GM19351 (cell line): ENCODE results near the gene DNM3.

Source experiments
- ATAC-seq: cut with Tn5 transposase; IDR thresholded peaks from one replicate; pipeline ENCODE4 v1.9.1; 2021; ENCODE audit warnings: mild to moderate bottlenecking, moderate library complexity; ENCODE audit not compliant: unreplicated experiment

Gene DNM3

GRCh38 chr1:172212124-172212523 lies 370.8 kb downstream of the DNM3 start:
- ATAC-seq, result no peak

GRCh38 chr1:172215006-172215405 lies 373.7 kb downstream of the DNM3 start:
- no peak for ATAC-seq

GRCh38 chr1:172219966-172220365 lies 378.7 kb downstream of the DNM3 start:
- ATAC-seq, result no peak

- ATAC-seq, result no peak
Observed at GRCh38 chr1:172220376-172220775, 379.1 kb downstream of the DNM3 start.

- ATAC-seq, result no peak
Observed at GRCh38 chr1:172221436-172221835, 380.1 kb downstream of the DNM3 start.

- ATAC-seq, result no peak
Observed at GRCh38 chr1:172224871-172225270, 383.6 kb downstream of the DNM3 start.

- ATAC-seq, result no peak
Observed at GRCh38 chr1:172229942-172230341, 388.6 kb downstream of the DNM3 start.

- no peak for ATAC-seq
Observed at GRCh38 chr1:172230526-172230925, 389.2 kb downstream of the DNM3 start.

- ATAC-seq, result no peak
Observed at GRCh38 chr1:172236958-172237357, 395.7 kb downstream of the DNM3 start.

- ATAC-seq, result no peak
Observed at GRCh38 chr1:172238158-172238557, 396.9 kb downstream of the DNM3 start.

GRCh38 chr1:172238965-172239364 lies 397.7 kb downstream of the DNM3 start:
- no peak for ATAC-seq

GRCh38 chr1:172239901-172240300 lies 398.6 kb downstream of the DNM3 start:
- ATAC-seq, result no peak

GRCh38 chr1:172241540-172241939 lies 400.2 kb downstream of the DNM3 start:
- no peak for ATAC-seq

- no peak for ATAC-seq
Observed at GRCh38 chr1:172244865-172245264, 403.6 kb downstream of the DNM3 start.

- ATAC-seq, result no peak
Observed at GRCh38 chr1:172245788-172246187, 404.5 kb downstream of the DNM3 start.

GRCh38 chr1:172246521-172247390 lies 405.5 kb downstream of the DNM3 start:
- ATAC-seq, result no peak

- ATAC-seq, result no peak
Observed at GRCh38 chr1:172251486-172251885, 410.2 kb downstream of the DNM3 start.

- ATAC-seq, result no peak
Observed at GRCh38 chr1:172252321-172252720, 411.0 kb downstream of the DNM3 start.

- ATAC-seq, result no peak
Observed at GRCh38 chr1:172252958-172253357, 411.7 kb downstream of the DNM3 start.

GRCh38 chr1:172254521-172255222 lies 413.4 kb downstream of the DNM3 start:
- no peak for ATAC-seq

GRCh38 chr1:172255223-172255560 lies 413.9 kb downstream of the DNM3 start:
- no peak for ATAC-seq

- ATAC-seq, result no peak
Observed at GRCh38 chr1:172265905-172266304, 424.6 kb downstream of the DNM3 start.
